Esophagus (tissue), 2 donors: ENCODE data around the gene EAPP. TPM values are rescaled to one million over a fixed set of nuclear protein-coding genes. Genes with fewer than 3 reads are reported as not detected.

Experiments
- H3K27ac ChIP-seq, 2 donors: one replicate each; pipeline ENCODE4 v1.5.1; 2013; ENCODE audit warnings: low read depth in 2 of 2, mild to moderate bottlenecking in 2 of 2, inconsistent platforms in 1 of 2, low read length in 1 of 2, moderate library complexity in 1 of 2
- H3K27me3 ChIP-seq, 2 donors: one replicate each; pipeline ENCODE4 v1.6.1; 2013; ENCODE audit warnings: low read length in 2 of 2, control low read depth in 1 of 2, mild to moderate bottlenecking in 1 of 2; ENCODE audit not compliant: insufficient read depth in 2 of 2, control insufficient read depth in 1 of 2
- H3K36me3 ChIP-seq, 2 donors: one replicate each; pipeline ENCODE4 v1.6.1; 2013; ENCODE audit warnings: low read length in 1 of 2; ENCODE audit not compliant: control insufficient read depth in 2 of 2, insufficient read depth in 2 of 2
- H3K4me1 ChIP-seq, 2 donors: one replicate each; pipeline ENCODE4 v1.6.1; 2013; ENCODE audit warnings: low read length in 1 of 2; ENCODE audit not compliant: control insufficient read depth in 2 of 2, insufficient read depth in 2 of 2
- H3K4me3 ChIP-seq, 2 donors: one replicate each; pipeline ENCODE4 v1.5.1; 2013; ENCODE audit warnings: low read length in 2 of 2, mild to moderate bottlenecking in 2 of 2, low read depth in 1 of 2, moderate library complexity in 1 of 2
- H3K9me3 ChIP-seq, 2 donors: one replicate each; pipeline ENCODE4 v1.6.1; 2013; ENCODE audit warnings: mild to moderate bottlenecking in 2 of 2, low read depth in 1 of 2, low read length in 1 of 2, moderate library complexity in 1 of 2; ENCODE audit not compliant: control insufficient read depth in 2 of 2, insufficient read depth in 1 of 2
- WGBS, 2 donors: extraction: QIAGEN DNeasy Blood & Tissue Kit; methylation state at CpG; one replicate each; pipeline ENCODE4 v1.1.7; 2013; 5-methylcytosine and 5-hydroxymethylcytosine counted together
- polyA plus RNA-seq, 2 donors: library from polyadenylated mRNA; stranded (reverse); fragments of 200-250 nt; gene quantifications; one replicate each; pipeline ENCODE4 v1.2.3, GENCODE V29; 2013
- donor health status: healthy with polysubstance abuse.
- donor health status: Bipolar disorder and iron deficiency.

The EAPP gene
- polyA plus RNA-seq, 2 donors, result 18.8 to 27.9 TPM

GRCh38 chr14:34472706-34473279 is 66.7 kb downstream of the EAPP start:
- WGBS, 2 donors, result 77 to 86% methylated on average over 6 of the region's 6 CpGs
- Histone ChIP-seq H3K36me3 (no peaks in the 10 kb centered on the region), H3K4me1 (no peaks in the 10 kb centered on the region), H3K27ac (no peak overlapping the region), H3K27me3 (no peaks in the 10 kb centered on the region), H3K4me3 (no peak overlapping the region), H3K9me3 (no peaks in the 10 kb centered on the region)

DNA sequence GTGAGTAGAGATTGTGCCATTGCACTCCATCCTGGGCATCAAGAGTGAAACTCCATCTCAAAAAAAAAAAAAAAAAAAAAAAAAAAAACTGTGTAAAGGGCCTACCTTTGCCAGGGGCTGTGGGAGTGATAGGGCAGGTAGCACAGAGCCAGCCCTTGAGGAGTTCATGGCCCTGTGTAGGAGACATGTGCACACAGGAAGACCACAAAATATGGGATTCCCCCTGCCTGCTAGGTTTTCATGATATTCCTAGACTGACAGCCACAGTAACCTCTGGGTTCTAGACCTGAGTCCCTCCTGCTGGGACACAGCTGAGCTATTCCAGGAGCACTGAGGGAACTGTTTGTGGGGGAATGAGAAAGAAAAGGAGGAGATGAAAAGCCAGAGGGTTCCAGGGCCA is 69.2 kb downstream of the EAPP start:
- Histone ChIP-seq H3K27ac (no peak overlapping the region), H3K9me3 (no peaks in the 10 kb centered on the region), H3K36me3 (no peaks in the 10 kb centered on the region), H3K4me1 (no peaks in the 10 kb centered on the region), H3K27me3 (no peaks in the 10 kb centered on the region), H3K4me3 (no peak overlapping the region)

- no peaks in the 10 kb centered on the region for H3K9me3 ChIP-seq
- peaks cover 0 to 6% of the 10 kb centered on the region in 2 donors for H3K4me1 ChIP-seq
- no peak overlapping the region for H3K27ac ChIP-seq
- 96 to 97% methylated on average over 2 of the region's 2 CpGs for WGBS, 2 donors
- H3K36me3 ChIP-seq, result no peaks in the 10 kb centered on the region
- no peaks in the 10 kb centered on the region for H3K27me3 ChIP-seq
- no peak overlapping the region for H3K4me3 ChIP-seq
Observed at GRCh38 chr14:34466691-34467090, 72.8 kb downstream of the EAPP start.

Other genes starting within 250 kb of the EAPP start
- 10 to 100 TPM; 17.6 to 37.3 TPM for gene SPTSSA, start 77.5 kb downstream of the EAPP start, polyA plus RNA-seq
- gene SNX6, start 90.4 kb upstream of the EAPP start, polyA plus RNA-seq, result 10 to 100 TPM; 19.1 to 34.1 TPM
- gene CFL2, start 174.9 kb upstream of the EAPP start, polyA plus RNA-seq, result 10 to 100 TPM in 1 of 2 donors, 1 to 10 TPM in 1; 7.9 to 14.4 TPM